GM23338 (cell line): ENCODE data around the gene ARFIP1.

ENCODE experiments used
- EZH2 ChIP-seq: fragments of 200-600 bp; sonication (generic); IDR thresholded peaks from one replicate; pipeline ENCODE4 v1.8.0; 2017; ENCODE audit warnings: antibody characterized with exemption, mild to moderate bottlenecking, low read depth; ENCODE audit not compliant: unreplicated experiment
- EZH2phosphoT487 ChIP-seq: fragments of 200-600 bp; sonication (generic); IDR thresholded peaks from one replicate; pipeline ENCODE4 v1.8.1; 2018; ENCODE audit warnings: antibody characterized with exemption; ENCODE audit not compliant: unreplicated experiment
- POLR2AphosphoS5 ChIP-seq: IDR thresholded peaks from 2 replicates; pipeline ENCODE4 v1.6.1; 2016; ENCODE audit warnings: antibody characterized with exemption, low read depth
- STAT1 ChIP-seq: IDR thresholded peaks from one replicate; pipeline ENCODE4 v1.6.1; 2016; ENCODE audit warnings: antibody characterized with exemption; ENCODE audit not compliant: unreplicated experiment
- ZNF114 ChIP-seq: fragments of 250-450 bp; sonication (Bioruptor Pico); IDR thresholded peaks from 2 replicates; pipeline ENCODE4 v1.5.0; 2020; ENCODE audit warnings: mild to moderate bottlenecking, moderate library complexity
- ZNF331 ChIP-seq: fragments of 250-450 bp; sonication (Bioruptor Pico); IDR thresholded peaks from 2 replicates; pipeline ENCODE4 v1.5.0; 2020; ENCODE audit warnings: low read depth, mild to moderate bottlenecking, moderate library complexity
- TF ChIP-seq, protein P1 (sequence below), 2 experiments: fragments of 200-600 bp in 1 of 2; sonication (generic) in 1 of 2; conservative IDR thresholded peaks; 2 replicates each; pipeline versions ENCODE4 v1.5.1 to v1.6.1; 2016 to 2017; ENCODE audit warnings: antibody characterized with exemption in 2 of 2, low read depth in 2 of 2, mild to moderate bottlenecking in 2 of 2, moderate library complexity in 1 of 2
- TF ChIP-seq, protein P2 (sequence below): IDR thresholded peaks from 2 replicates; pipeline ENCODE4 v1.6.1; 2016; ENCODE audit warnings: antibody characterized with exemption
- TF ChIP-seq, protein P3 (sequence below): IDR thresholded peaks from one replicate; pipeline ENCODE4 v1.6.1; 2018; ENCODE audit warnings: antibody characterized with exemption; ENCODE audit not compliant: unreplicated experiment
- TF ChIP-seq, protein P4 (sequence below): fragments of 250-450 bp; sonication (Bioruptor Pico); IDR thresholded peaks from 2 replicates; pipeline ENCODE4 v1.5.0; 2020; ENCODE audit warnings: mild to moderate bottlenecking, moderate library complexity

DNA sequence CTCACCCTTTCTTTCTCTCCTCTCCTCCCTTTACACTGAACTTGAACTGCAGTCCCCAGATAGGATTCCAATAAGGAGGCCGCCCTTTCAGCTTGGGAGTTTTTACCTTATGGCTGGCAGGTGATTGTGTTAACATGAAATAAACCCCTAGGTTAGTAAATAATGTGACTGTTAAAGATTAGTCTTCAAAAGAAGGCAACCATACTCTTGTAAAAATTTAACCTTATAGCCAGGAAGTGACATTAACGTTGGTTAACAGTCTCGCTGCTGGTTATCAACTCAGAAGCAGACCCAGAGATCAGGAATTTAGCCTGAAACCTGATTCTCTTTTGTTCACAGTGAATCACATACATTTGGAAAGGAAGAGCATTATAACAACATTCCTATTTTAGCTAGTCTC is 171.6 kb downstream of the ARFIP1 start:
- no peak for TF ChIP-seq POLR2AphosphoS5
- TF ChIP-seq, protein P1, sequence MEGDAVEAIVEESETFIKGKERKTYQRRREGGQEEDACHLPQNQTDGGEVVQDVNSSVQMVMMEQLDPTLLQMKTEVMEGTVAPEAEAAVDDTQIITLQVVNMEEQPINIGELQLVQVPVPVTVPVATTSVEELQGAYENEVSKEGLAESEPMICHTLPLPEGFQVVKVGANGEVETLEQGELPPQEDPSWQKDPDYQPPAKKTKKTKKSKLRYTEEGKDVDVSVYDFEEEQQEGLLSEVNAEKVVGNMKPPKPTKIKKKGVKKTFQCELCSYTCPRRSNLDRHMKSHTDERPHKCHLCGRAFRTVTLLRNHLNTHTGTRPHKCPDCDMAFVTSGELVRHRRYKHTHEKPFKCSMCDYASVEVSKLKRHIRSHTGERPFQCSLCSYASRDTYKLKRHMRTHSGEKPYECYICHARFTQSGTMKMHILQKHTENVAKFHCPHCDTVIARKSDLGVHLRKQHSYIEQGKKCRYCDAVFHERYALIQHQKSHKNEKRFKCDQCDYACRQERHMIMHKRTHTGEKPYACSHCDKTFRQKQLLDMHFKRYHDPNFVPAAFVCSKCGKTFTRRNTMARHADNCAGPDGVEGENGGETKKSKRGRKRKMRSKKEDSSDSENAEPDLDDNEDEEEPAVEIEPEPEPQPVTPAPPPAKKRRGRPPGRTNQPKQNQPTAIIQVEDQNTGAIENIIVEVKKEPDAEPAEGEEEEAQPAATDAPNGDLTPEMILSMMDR (conservative IDR thresholded peaks at IDR 0.05; ENCODE audit: low read depth in 2 of 2), result no peak
- no peak for TF ChIP-seq EZH2phosphoT487
- TF ChIP-seq EZH2, result no peak
- no peak for TF ChIP-seq STAT1
- TF ChIP-seq, protein P2, sequence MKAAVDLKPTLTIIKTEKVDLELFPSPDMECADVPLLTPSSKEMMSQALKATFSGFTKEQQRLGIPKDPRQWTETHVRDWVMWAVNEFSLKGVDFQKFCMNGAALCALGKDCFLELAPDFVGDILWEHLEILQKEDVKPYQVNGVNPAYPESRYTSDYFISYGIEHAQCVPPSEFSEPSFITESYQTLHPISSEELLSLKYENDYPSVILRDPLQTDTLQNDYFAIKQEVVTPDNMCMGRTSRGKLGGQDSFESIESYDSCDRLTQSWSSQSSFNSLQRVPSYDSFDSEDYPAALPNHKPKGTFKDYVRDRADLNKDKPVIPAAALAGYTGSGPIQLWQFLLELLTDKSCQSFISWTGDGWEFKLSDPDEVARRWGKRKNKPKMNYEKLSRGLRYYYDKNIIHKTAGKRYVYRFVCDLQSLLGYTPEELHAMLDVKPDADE, result no peak
- TF ChIP-seq, protein P3, sequence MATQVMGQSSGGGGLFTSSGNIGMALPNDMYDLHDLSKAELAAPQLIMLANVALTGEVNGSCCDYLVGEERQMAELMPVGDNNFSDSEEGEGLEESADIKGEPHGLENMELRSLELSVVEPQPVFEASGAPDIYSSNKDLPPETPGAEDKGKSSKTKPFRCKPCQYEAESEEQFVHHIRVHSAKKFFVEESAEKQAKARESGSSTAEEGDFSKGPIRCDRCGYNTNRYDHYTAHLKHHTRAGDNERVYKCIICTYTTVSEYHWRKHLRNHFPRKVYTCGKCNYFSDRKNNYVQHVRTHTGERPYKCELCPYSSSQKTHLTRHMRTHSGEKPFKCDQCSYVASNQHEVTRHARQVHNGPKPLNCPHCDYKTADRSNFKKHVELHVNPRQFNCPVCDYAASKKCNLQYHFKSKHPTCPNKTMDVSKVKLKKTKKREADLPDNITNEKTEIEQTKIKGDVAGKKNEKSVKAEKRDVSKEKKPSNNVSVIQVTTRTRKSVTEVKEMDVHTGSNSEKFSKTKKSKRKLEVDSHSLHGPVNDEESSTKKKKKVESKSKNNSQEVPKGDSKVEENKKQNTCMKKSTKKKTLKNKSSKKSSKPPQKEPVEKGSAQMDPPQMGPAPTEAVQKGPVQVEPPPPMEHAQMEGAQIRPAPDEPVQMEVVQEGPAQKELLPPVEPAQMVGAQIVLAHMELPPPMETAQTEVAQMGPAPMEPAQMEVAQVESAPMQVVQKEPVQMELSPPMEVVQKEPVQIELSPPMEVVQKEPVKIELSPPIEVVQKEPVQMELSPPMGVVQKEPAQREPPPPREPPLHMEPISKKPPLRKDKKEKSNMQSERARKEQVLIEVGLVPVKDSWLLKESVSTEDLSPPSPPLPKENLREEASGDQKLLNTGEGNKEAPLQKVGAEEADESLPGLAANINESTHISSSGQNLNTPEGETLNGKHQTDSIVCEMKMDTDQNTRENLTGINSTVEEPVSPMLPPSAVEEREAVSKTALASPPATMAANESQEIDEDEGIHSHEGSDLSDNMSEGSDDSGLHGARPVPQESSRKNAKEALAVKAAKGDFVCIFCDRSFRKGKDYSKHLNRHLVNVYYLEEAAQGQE, result no peak
- no peak for TF ChIP-seq ZNF114
- TF ChIP-seq, protein P4, sequence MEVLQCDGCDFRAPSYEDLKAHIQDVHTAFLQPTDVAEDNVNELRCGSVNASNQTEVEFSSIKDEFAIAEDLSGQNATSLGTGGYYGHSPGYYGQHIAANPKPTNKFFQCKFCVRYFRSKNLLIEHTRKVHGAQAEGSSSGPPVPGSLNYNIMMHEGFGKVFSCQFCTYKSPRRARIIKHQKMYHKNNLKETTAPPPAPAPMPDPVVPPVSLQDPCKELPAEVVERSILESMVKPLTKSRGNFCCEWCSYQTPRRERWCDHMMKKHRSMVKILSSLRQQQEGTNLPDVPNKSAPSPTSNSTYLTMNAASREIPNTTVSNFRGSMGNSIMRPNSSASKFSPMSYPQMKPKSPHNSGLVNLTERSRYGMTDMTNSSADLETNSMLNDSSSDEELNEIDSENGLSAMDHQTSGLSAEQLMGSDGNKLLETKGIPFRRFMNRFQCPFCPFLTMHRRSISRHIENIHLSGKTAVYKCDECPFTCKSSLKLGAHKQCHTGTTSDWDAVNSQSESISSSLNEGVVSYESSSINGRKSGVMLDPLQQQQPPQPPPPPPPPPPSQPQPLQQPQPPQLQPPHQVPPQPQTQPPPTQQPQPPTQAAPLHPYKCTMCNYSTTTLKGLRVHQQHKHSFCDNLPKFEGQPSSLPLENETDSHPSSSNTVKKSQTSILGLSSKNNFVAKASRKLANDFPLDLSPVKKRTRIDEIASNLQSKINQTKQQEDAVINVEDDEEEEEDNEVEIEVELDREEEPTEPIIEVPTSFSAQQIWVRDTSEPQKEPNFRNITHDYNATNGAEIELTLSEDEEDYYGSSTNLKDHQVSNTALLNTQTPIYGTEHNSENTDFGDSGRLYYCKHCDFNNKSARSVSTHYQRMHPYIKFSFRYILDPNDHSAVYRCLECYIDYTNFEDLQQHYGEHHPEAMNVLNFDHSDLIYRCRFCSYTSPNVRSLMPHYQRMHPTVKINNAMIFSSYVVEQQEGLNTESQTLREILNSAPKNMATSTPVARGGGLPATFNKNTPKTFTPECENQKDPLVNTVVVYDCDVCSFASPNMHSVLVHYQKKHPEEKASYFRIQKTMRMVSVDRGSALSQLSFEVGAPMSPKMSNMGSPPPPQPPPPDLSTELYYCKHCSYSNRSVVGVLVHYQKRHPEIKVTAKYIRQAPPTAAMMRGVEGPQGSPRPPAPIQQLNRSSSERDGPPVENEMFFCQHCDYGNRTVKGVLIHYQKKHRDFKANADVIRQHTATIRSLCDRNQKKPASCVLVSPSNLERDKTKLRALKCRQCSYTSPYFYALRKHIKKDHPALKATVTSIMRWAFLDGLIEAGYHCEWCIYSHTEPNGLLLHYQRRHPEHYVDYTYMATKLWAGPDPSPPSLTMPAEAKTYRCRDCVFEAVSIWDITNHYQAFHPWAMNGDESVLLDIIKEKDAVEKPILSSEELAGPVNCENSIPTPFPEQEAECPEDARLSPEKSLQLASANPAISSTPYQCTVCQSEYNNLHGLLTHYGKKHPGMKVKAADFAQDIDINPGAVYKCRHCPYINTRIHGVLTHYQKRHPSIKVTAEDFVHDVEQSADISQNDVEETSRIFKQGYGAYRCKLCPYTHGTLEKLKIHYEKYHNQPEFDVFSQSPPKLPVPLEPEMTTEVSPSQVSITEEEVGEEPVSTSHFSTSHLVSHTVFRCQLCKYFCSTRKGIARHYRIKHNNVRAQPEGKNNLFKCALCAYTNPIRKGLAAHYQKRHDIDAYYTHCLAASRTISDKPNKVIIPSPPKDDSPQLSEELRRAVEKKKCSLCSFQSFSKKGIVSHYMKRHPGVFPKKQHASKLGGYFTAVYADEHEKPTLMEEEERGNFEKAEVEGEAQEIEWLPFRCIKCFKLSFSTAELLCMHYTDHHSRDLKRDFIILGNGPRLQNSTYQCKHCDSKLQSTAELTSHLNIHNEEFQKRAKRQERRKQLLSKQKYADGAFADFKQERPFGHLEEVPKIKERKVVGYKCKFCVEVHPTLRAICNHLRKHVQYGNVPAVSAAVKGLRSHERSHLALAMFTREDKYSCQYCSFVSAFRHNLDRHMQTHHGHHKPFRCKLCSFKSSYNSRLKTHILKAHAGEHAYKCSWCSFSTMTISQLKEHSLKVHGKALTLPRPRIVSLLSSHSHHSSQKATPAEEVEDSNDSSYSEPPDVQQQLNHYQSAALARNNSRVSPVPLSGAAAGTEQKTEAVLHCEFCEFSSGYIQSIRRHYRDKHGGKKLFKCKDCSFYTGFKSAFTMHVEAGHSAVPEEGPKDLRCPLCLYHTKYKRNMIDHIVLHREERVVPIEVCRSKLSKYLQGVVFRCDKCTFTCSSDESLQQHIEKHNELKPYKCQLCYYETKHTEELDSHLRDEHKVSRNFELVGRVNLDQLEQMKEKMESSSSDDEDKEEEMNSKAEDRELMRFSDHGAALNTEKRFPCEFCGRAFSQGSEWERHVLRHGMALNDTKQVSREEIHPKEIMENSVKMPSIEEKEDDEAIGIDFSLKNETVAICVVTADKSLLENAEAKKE (CRISPR knock-in tag), result no peak
- no peak for TF ChIP-seq ZNF331
